ENCODE results near the gene CHCHD3. TPM values are rescaled to one million over a fixed set of nuclear protein-coding genes. Genes with fewer than 3 reads are reported as not detected.

CHCHD3 gene
- total RNA-seq: 49.7 and 53.2 TPM in 2 replicates

- peak; percentile 98 for DNase-seq (ENCODE audit: low read depth in 2 of 2)
Measured at GRCh38 chr7:133081599-133082389, at the start of gene CHCHD3. Gene CHCHD3 (minus strand): TSS chr7:133082090. CDS start chr7:133081937, 153 bp downstream.

GRCh38 chr7:133130166-133130565, 48.3 kb upstream of the CHCHD3 start:
- no peak for DNase-seq (ENCODE audit: low read depth in 2 of 2)

GRCh38 chr7:133126422-133126821, 44.5 kb upstream of the CHCHD3 start:
- no peak for DNase-seq (ENCODE audit: low read depth in 2 of 2)

GRCh38 chr7:133124974-133125373, 43.1 kb upstream of the CHCHD3 start:
- DNase-seq (ENCODE audit: low read depth in 2 of 2): no peak

- no peak for DNase-seq (ENCODE audit: low read depth in 2 of 2)
Measured at GRCh38 chr7:133121175-133121844, 39.4 kb upstream of the CHCHD3 start.

GRCh38 chr7:133119067-133119466, 37.2 kb upstream of the CHCHD3 start:
- DNase-seq (ENCODE audit: low read depth in 2 of 2): no peak

GRCh38 chr7:133118261-133118660, 36.4 kb upstream of the CHCHD3 start:
- DNase-seq (ENCODE audit: low read depth in 2 of 2): no peak

GRCh38 chr7:133117452-133117851, 35.6 kb upstream of the CHCHD3 start:
- no peak for DNase-seq (ENCODE audit: low read depth in 2 of 2)

- no peak for DNase-seq (ENCODE audit: low read depth in 2 of 2)
Measured at GRCh38 chr7:133115596-133115995, 33.7 kb upstream of the CHCHD3 start.

- DNase-seq (ENCODE audit: low read depth in 2 of 2): no peak
Measured at GRCh38 chr7:133114519-133114918, 32.6 kb upstream of the CHCHD3 start.

GRCh38 chr7:133112976-133113375, 31.1 kb upstream of the CHCHD3 start:
- DNase-seq (ENCODE audit: low read depth in 2 of 2): no peak

- DNase-seq (ENCODE audit: low read depth in 2 of 2): no peak
Measured at GRCh38 chr7:133112335-133112734, 30.4 kb upstream of the CHCHD3 start.

- DNase-seq (ENCODE audit: low read depth in 2 of 2): no peak
Measured at GRCh38 chr7:133110312-133110711, 28.4 kb upstream of the CHCHD3 start.

GRCh38 chr7:133109816-133110215, 27.9 kb upstream of the CHCHD3 start:
- DNase-seq (ENCODE audit: low read depth in 2 of 2): no peak

GRCh38 chr7:133108023-133108422, 26.1 kb upstream of the CHCHD3 start:
- no peak for DNase-seq (ENCODE audit: low read depth in 2 of 2)

GRCh38 chr7:133102276-133103060, 20.6 kb upstream of the CHCHD3 start:
- no peak for DNase-seq (ENCODE audit: low read depth in 2 of 2)

GRCh38 chr7:133099633-133100286, 17.9 kb upstream of the CHCHD3 start:
- no peak for DNase-seq (ENCODE audit: low read depth in 2 of 2)

GRCh38 chr7:133095119-133095671, 13.3 kb upstream of the CHCHD3 start:
- DNase-seq (ENCODE audit: low read depth in 2 of 2): no peak

- no peak for DNase-seq (ENCODE audit: low read depth in 2 of 2)
Measured at GRCh38 chr7:133091943-133092464, 10.1 kb upstream of the CHCHD3 start.

- DNase-seq (ENCODE audit: low read depth in 2 of 2): no peak
Measured at GRCh38 chr7:133082390-133082766, 488 bp upstream of the CHCHD3 start.

GRCh38 chr7:133081119-133081598, 731 bp downstream of the CHCHD3 start:
- peak; percentile 10 to 17 for DNase-seq (ENCODE audit: low read depth in 2 of 2)
